HG02588 (cell line): ENCODE results near the gene DRC3.
"Not testable (repeated sequence)": the region's sequence is repeated elsewhere in the genome, so short reads cannot be mapped to it uniquely, and the experiment has no call there.

Experiments used
- ATAC-seq: cut with Tn5 transposase; IDR thresholded peaks from one replicate; pipeline ENCODE4 v1.9.1; 2021; ENCODE audit warnings: mild to moderate bottlenecking, moderate library complexity; ENCODE audit not compliant: unreplicated experiment

The DRC3 gene

DNA sequence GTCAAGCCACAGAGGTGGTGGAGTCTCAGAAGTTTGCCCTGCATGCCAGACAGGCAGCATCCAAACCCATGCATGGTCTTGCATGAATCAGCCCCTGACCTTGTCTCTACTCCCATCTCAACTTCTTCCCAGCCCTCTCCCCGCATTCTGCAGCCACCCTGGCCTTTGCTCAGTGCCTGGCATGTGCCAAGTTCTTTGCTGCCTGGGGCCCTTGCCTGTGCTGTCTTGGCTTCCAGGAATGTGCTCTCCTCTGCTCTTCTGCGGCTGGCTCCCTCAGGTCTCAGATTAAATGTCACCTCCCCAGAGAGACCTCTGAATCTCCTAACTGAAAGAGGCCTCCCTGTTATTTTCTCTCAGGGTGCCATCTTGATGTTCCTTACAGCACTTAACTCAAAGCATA lies 17.6 kb downstream of the DRC3 start:
- no peak for ATAC-seq

DNA sequence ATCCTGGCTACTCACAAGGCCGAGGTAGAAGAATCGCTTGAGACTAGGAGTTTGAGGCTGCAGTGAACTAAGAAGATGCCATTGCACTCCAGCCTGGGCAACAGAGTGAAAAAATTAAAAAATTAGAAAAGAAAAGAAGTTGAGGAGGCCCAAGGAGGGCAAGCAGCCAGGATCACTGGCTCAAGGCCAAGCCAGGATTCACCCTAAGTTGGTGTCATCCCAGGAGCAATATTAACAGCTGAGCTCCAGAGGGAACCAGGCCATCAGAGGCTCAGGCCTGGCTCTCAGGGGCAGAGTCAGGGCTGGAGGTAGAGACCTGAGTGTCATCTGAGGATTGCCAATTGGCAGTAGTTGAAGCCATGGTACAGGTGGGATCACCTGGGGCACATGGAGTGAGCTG lies 20.7 kb downstream of the DRC3 start:
- ATAC-seq, result no peak

DNA sequence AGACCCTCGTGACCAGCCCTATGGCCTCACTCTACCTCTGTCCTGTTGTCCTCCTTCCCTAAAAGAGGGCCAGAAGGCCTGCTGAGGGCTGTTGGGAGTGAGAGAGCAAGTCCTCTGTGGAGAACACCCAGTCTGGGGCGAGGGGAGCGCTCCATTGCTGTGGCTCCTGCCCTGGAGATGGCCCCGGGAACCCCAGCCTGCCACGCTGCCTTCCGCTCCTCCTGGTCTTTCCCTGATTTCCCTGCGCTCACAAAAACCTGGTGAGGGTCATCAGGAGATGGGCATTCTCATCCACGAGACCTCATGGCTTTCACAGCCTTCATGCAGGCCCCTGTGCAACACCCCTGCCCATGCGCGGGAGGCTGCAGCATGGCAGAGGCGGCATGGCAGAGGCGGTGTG lies 21.2 kb downstream of the DRC3 start:
- ATAC-seq, result no peak

DNA sequence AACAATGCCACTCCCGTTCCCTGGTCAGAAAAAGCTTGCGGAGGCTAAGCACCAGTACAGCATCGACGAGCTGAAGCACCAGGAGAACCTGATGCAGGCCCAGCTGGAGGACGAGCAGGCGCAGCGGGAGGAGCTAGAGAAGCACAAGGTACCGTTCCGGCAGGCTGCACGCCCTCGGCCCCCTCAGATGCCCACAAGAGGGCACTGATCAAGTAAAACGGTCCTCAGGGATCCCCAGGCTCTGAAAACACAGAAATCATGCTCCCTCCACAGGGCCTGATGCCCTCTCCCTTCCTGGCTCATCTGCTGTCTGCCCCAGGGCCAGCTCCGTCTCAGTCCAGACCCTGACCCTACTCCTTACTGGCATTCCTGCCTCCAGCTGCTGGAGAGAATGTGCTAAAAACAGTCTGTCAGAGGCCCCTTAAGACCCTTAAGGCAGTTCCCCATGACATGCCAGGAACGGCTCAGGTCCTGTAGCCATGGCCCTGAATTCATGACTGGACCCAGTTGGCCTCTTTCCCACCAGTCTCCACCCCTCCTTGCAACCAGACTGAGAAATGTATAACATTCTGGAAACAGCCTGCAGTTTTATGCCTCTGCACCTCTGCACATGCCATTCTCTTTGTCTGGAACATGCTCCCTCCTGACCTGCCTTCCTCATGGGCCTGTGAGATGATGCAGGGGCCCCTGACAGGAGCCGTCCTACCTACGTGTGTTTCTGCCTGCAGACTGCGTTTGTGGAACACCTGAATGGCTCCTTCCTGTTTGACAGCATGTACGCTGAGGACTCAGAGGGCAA lies 21.8 kb downstream of the DRC3 start:
- ATAC-seq, result no peak

DNA sequence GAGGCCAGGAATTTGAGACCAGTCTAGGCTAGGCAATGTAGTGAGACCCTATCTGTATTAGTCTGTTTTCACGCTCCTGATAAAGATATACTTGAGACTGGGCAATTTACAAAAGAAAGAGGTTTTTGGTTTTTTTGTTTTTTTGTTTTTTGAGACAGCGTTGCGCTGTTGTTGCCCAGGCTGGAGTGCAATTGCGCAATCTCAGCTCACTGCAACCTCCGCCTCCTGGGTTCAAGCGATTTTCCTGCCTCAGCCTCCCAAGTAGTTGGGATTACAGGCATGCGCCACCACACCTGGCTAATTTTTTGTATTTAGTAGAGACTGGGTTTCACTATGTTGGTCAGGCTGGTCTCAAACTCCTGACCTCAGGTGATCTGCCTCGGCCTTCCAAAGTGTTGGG lies 23.2 kb downstream of the DRC3 start:
- not testable (repeated sequence) for ATAC-seq

DNA sequence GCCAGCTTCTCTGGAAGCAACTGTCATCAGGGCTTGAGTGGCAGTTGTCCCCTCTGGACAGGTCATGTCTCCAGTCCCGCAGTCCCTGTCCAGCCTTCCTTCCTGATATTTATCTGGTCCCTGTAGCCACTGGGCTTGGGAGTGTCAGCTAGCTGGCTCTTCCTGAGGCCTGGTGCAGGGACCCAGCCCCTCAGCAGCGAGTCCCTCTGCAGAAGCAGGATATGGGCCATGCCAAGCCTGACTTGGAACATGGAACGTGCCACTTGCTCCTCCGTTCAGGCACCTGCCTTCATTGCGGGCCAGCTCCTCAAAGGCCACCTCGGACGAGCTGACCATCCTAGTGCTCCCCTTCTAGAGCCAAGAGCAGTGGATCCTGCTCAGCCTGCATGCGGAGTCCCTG lies 26.3 kb downstream of the DRC3 start:
- no peak for ATAC-seq

DNA sequence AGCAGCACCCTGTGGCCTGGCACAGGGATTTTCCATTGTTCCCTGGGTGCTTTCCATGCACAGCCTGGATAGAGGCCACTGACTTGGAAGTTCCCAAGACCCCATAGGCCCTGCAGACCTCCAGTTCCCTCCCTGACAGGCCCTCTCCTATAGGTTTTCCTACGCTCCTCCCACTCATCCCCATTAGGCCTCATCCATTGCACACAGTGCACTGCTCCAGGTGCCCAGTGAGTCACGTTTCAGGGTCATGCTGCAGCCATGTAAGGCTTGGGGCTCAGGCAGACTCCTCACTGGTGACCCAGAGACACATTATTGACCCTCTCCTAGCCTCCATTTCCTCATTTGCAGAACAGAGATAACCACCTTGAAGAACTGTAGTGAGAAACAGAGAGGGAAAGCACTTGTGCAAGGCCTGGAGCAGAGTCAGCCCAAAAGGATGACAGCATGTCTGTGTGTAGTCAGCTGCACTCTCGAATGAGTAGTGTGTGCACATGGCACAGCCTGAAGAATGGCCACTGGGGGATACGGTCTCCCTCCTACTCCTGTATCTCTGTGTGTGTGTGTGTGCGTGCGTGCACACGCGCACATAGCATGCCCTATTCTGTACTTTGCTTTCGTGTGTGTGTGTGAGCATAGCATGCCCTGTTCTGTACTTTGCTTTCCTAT lies 26.8 kb downstream of the DRC3 start:
- no peak for ATAC-seq

DNA sequence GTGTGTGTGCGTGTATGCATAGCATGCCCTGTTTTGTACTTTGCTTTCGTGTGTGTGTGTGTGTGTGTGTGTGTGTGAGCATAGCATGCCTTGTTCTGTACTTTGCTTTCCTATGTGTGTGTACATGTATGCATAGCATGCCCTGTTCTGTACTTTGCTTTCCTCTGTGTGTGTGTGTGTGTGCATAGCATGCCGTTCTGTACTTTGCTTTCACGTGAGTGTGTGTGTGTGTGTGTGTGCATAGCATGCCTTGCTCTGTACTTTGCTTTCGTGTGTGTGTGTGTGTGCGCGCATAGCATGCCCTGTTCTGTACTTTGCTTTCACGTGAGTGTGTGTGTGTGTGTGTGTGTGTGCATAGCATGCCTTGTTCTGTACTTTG lies 27.4 kb downstream of the DRC3 start:
- no peak for ATAC-seq

DNA sequence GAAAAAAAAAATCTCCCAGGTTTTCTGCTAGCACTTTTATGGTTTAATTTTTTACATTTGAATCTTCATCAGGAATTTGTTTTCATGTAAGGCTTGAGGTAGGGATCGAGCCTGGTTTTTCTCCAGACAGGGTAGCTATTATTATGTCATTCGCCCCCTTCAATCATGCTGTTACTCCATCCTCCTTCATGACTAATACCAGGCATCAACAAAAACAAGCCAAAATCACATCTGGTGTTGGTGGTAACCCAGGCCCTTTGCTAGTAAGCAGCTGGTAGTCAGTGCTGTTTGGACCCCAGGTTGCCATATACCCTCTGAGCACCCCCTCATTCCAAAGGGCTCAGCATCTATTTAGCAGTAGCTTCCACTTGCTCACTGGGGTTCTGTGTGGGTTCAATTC lies 29.5 kb downstream of the DRC3 start:
- no peak for ATAC-seq

DNA sequence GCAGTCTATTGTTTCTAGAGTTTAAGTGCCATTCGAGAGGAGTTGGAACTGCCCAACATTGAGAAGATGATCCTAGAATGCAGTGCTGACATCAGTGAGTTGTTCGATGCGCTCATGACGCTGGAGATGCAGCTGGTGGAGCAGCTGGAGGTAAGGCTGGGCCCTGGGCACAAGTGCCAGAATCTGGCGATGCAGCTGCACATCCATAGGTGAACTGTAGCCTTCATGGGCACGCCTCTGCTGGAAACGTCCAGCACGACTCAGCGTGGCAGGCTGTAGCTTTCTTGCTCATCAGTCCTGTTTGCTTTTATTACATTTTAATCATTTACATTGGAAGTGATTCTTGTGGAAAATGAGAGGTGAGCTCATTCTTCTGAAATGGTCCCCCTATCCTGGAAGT lies 31.7 kb downstream of the DRC3 start:
- no peak for ATAC-seq

DNA sequence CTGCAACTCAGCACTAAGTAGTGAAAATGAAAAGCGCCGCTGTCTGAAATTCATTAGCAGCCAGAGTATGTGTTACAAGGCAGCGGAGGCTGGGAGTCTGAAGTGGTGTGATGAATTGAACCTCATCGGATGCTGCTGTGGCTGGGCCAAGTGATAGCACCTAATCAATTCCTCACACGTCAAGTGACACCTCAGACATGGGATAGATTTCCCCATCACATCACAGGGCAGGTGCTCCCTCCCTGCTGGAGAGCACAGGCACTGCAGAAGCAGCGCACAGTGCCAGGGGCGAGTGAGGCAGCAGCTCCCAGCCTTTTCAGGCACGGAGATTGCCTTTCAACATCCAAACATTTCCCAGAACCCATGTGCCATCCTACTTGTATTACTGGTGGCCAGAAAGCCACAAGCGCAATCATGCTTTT lies 32.2 kb downstream of the DRC3 start:
- no peak for ATAC-seq

DNA sequence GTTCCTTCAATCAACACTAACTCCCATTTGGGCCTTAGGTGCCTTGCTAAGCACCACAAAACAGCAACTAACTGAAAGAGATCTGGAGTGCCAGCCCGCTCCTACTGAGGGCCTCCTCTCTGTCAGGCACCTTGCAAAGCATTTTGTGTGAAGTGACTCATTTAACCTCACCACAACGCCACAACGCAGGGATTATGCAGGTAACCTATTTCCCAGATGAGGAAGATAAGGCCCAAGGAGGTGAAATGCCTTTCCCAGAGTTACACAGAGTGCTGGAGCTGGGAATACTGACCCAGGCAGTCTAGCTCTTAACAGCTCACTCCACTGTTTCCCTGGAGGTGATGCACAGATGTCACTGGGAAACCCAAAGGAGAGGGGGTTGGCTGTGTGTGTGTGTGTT lies 32.8 kb downstream of the DRC3 start:
- ATAC-seq, result no peak

DNA sequence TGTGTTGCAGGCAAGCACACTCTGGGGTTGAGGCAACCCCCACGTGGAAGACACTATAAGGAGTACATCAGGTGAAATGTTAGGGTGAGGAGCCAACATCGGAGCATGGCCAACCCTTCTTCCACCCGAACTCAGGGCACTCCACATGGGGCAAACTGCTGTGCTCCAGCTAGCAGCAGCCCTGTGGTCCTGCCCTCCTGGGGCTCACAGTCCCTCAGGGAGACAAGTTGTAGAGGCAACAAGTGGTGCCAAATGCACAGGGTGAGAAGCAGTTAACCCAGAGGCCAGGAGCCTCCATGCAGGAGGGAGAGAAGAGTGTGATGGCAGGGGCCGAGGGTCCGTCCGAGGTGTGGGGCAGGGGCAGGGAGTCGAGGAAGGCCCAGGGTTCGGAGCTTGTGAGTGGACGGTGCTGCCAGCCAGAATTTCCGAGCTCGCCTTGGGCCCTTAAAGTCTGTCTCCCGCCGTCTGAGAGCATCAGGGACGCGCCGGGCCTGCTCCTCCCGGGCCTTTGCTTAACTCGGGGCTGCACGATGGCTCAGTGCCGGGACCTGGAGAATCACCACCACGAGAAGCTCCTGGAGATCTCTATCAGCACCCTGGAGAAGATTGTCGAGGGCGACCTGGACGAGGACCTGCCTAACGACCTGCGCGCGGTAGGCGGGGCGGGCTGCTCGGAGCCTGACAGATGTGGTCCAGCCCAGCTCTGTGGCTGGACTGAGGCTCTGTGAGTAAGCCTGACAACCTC lies 34.0 kb downstream of the DRC3 start:
- ATAC-seq, result no peak

DNA sequence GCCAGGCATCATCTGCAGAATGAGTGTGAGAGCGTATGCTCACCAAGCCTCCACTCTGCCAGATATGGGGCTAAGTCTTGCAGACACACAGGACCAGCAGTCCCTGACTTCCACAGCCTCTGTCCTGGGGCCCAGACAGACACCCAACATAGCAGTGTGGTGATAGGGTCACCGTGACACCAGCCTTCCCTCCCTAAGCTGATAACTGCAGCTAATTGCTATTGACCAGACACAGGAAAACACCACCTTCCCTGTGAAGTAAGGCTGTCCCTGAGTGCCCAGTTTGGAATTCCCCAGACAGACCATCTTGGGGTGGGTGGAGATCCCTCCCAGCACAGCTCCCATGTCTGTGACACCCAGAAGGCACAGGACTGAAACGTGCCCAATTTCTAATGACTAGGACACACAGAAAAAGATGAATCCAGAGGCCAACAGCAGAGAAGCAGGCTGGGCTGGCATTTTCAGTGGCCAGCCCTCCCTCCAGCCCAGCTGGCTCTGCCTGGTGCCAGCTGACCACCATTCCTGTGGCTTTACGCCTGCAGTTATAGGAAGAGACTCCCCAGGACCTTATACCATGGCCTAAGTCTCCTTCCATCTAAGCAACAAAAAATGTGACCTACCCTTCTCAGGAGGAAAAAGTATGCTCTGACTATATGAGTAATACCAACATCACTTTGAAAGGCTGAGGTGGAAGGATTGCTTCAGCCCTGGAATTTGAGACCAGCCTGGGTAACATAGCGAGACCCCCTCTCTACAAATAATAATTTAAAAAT lies 36.0 kb downstream of the DRC3 start:
- ATAC-seq, result no peak

DNA sequence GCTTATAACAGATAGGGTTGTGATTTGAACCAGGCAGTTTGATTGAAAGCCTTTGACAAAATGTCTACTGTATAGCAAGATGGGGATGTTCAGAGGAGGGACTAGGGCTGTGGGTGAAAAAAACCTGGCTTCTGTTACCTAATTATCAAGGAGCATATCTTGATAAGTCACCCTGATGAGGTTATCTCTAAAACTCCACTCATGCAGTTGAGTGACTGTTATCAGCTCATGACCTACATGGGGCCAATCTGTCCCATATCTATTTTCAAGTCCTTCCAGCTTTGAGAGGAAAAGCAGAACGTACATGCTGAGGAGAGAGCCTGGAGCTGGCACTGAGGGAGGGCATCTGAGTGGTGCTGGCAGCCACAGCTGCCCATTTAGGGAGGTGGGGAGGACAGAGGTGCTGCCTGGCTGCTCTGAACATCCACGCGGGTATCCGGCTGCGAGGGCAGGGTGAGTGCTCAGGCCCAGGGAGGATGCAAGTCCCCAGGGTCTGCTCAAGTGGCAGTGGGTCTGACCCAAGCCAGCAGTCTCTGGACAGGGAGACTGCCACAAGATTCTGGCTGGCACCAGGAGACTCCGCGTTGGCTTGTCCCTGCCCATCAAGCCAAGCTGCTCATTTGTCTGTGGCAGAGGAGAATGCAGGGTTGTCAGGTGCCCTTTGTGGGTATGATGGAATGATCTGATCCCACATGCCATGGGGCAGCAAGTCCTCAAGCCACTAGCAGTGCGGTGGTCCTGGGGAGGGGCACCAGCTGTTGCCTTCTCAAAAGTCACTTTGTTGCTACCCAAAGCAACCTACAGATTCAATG lies 37.2 kb downstream of the DRC3 start:
- ATAC-seq, result no peak

DNA sequence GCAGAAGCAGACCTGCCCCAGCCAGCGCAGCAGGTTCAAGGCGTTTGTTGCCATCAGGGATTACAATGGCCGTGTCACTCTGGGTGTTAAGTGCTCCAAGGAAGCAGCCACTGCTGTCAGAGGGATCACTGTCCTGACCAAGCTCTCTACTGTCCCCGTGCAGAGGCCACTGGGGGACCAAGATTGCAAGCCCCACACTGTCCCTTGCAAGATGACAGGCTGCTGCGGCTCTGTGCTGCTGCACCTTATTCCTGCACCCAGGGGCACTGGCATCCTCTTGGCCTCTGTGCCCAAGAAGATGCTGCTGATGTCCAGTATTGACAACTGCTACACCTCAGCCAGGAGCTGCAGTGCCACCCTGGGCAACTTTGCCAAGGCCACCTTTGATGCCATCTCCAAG lies 38.6 kb downstream of the DRC3 start:
- no peak for ATAC-seq

DNA sequence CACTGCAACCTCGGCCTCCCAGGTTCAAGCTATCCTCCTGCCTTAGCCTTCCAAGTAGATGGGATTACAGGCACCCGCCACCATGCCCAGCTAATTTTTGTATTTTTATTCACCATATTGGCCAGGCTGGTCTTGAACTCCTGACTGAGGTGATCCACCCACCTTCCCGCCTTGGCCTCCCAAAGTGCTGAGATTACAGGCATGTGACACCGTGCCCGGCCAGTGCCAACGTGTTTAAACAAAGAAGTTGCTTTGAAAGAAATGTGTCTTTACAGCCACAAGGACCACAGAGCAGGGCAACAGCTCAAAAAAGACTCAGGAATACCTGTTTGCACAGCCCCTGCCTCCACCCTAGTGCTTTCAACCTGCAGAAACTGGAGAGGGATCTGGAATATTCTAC lies 41.3 kb downstream of the DRC3 start:
- no peak for ATAC-seq

DNA sequence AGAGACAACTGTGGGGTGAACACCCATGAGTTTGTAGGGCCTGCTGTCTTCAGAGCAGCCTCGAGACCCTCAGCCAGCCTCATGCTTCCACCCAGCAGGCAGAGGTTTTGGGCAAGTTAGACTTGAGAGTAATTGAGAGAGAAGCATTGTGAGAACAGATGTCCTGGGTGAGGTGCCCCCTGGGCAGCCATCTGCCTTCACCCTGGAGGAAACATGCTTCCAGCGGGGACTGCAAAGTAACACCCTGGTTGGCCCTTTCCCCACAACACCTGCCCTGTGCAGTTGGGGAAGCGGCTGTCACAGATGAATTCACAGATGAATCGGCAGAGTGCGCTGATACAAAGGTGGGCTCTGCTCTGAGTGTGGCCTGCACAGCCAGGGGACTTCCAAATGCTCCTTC lies 42.9 kb downstream of the DRC3 start:
- ATAC-seq, result no peak

DNA sequence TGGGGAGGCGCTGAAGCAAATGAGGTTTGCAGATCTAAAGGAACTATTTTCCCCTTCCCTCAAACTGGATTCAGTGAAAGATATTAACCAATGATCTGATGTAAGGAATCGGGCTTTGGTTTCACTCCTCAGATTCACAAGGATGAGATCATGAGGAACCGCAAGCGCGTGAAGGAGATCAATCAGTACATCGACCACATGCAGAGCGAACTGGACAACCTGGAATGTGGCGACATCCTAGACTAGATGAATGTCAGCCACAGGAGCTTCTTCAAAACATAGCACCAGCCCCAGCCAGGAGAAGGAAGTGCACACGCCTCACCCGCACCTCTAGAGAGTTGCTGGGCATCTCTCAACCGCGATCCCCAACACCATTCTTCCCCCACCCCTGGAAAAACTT lies 43.8 kb downstream of the DRC3 start:
- no peak for ATAC-seq

DNA sequence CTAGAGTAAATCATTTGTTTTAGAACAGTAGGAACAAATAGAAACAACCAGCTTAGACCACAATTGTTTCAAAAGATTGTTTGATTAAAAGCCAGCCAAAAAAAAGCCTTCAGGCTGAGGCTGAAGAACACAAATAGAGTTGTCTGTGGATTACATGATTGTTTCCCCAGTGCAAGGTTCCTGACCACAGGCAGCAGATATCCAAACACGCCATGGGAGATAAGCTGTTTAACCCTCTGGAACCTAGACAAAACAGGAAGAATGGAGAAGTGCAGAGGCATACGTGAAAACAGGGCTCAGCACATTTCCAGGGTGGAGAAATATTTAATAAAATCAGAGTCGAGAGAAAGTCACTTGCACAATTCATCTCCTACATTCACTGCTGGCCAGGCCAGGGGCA lies 45.3 kb downstream of the DRC3 start:
- ATAC-seq, result no peak
